Fibroblast of the conjunctiva (primary cell): ENCODE results near the gene VAMP3.

Source experiments
- DNase-seq: peaks from one replicate; pipeline ENCODE4 v3.0.0-alpha.2; 2010; ENCODE audit warnings: low read depth

VAMP3 gene, protein sequence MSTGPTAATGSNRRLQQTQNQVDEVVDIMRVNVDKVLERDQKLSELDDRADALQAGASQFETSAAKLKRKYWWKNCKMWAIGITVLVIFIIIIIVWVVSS

DNA sequence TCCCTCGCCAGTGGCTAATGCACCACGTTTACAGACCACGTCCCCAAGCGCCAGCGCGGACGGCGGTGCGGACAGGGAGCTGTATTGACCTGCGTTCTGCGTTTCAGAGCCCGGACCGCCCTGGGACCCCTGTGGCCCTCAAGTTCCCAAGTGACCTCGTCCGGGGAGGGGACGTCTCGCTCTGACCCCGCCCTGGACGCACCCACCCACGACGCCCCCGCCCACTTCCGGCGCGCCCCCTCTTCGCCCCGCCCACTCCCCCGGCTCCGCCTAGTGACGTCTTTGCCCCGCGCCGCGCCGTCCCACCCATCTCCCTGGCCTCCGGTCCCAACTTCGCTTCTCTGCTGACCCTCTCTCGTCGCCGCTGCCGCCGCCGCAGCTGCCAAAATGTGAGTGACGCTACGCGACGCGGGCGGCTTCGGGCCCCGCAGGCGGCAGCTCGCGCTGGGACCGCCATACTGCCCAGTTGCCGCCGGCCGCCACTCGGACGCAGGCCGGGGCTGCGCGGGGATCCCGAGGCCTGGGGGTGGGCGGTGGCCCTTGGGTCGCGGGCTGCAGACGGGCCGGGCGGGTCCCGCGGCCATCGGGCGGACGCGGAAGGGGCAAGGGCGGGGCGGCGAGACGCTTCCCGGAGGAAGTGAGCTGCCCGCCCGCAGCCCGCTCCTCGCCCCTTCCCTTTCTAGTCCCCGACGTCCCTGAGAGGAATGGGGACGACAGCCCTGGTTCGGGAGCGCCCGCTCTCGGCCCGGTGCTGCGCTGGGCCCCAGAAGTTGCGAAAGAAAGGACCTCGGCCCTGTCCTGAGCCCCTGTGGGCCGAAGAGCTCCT, at the start of gene VAMP3:
TSS of gene VAMP3 (plus strand) at position 300 of the 826 bp plus-strand sequence. CDS start at position 388, 88 bp downstream.
- DNase-seq: peak; percentile 55

DNA sequence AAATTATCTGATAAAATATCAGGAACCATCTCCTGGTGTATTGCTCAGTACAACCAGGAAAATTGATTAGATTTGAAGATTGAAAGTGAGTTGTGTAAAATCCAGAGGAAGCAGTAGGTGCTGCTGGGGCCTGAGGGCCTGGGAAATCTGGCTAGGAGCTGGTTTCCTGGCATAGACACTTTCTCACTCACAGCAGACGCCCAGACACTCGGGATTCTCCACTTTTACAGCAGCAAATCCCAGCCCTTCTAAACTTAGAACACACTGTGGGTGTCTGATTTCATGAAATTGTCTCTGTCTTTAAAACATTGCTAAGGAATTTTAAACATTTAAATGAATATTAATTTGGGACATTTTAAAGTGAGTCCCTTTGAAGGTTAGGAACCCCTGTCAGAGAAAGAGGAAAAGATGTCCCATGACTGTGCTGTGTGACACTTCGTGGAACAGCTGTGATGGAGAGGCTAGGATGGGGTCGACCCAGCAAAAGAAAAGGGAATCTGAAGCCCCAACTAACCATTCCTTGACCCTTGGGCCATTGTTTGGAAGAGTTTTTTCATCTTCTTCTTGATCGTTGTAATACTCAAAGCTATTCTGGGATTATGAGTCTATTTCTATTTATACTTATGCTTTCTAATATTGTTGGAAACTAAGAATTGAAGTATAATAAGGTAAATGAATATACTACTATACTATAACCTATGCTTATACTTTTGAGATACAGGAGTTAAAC, 49.0 kb upstream of the VAMP3 start:
- DNase-seq: no peak

DNA sequence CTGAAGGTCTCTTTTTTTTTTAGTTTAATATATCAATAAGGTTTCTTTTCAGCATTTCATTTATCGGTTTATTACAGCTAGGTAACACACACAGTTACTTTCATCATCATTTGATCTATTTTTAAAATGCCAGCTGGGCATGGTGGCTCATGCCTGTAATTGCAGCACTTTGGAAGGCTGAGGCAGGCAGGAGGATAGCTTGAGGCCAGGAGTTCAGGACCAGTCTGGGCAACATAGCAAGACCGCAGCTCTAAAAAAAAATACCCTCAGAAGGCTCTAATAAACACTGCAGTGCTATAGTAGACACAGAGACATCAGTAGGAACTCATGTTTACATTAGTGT, 48.5 kb upstream of the VAMP3 start:
- DNase-seq: no peak

DNA sequence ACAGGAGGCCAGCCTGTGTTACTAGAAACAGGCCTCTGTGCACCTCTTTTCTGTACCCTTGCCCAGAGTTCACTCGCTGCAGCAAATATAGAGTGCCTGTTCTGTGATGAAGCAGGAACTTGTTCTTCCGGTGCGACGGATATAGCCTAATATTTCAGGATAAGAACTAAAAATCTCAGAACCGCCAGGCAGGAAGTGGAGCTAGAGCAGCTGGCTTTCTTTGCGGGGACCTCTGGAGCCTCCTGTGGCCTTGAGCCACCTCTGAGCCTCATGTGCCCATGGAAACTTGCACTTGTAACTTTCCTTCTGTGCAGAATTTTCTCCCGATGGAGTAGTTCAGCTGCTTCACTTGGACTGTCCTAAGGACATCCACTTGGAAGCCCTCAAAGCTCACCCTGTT, 44.5 kb upstream of the VAMP3 start:
- DNase-seq: no peak

DNA sequence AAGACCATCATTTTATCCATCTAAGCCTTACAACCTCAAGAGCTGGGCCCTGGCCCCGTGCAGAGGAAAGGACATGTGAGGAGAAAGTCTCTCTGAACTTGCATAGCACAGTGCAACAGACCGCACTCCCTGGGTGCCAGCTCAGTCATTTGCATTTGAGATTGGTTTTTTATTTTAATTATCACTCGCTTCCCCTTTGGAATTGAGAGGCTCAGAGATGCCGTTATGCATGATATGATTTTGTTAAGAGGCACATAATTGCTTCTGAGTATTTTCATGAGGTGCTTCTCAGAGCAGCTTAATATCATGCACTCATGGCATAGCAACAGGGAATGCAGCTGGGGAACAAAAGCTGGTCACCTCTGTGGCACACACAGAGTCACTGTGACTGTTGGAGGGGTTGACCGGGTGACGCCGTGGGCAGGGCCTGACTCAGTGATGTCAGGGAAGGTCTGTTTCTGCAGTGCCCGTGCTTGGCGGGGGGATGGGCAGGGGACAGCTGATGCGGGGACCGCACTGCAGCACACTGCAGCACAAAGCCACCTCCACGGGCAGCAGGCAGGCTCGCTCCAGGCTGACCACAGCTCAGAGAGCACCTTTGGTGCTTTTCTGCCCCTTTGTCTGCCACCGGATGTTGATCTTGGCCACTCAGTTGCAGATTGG, 43.2 kb upstream of the VAMP3 start:
- no peak for DNase-seq

DNA sequence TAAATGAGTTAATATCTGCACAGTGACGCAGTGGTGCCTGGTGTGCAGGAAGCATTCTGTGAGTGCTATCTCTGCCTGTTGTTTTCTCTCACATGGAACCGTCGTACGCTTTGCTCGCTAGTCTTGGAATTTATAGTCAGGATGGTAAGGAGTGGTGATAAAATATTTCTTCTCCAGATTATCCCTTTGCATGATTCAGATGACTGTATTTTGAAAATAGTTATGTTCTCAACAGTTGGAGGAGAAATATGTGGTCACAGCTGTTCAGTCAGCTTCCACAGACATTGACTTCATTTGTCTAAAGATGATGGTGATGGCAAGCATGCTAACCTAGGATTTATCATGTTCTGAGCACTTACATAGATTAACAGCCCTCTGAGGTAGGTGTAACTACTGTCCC, 41.3 kb upstream of the VAMP3 start:
- DNase-seq: no peak

DNA sequence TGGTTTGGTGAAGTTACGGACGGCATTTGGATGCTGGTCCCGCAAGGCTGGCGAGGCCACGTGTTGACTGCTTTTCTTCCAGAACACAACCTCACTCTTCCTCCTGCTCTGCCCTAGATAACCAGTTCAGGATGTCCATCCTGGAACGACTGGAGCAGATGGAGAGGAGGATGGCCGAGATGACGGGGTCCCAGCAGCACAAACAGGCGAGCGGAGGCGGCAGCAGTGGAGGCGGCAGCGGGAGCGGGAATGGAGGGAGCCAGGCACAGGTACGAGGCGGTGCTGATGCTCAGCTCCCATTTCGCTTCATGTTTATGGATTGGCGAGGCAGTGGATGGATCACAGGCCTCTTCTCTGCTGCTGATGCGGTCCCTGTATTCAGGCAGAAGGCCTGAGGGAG, 38.8 kb upstream of the VAMP3 start:
- DNase-seq: no peak

DNA sequence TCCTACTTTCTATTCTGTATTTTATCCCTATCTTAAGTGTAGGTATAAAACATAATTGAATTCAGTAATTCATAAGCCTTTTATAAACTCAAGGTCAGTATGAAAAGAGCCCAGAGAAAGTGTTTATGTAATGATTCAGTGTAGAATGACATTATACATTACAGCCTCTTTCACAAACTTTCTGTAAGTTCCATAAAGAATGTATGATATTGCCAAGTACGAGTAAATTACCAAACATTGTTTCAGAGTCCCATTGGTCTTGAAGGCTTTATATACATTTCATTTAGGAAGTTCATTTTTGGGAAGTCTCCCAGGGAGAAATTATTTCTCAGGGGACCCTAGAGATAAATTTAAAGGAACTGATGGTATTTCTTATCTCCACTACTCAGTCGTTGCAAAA, 37.8 kb upstream of the VAMP3 start:
- DNase-seq: no peak

DNA sequence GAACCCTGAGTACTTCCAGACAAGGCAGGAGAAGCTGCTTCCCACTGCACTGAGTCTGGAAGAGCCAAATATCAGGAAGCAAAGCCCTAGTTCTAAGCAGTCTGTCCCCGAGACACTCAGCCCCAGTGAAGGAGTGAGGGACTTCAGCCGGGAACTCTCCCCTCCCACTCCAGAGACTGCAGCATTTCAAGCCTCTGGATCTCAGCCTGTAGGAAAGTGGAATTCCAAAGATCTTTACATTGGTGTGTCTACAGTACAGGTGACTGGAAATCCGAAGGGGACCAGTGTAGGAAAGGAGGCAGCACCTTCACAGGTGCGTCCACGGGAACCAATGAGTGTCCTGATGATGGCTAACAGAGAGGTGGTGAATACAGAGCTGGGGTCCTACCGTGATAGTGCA, 33.1 kb upstream of the VAMP3 start:
- no peak for DNase-seq

DNA sequence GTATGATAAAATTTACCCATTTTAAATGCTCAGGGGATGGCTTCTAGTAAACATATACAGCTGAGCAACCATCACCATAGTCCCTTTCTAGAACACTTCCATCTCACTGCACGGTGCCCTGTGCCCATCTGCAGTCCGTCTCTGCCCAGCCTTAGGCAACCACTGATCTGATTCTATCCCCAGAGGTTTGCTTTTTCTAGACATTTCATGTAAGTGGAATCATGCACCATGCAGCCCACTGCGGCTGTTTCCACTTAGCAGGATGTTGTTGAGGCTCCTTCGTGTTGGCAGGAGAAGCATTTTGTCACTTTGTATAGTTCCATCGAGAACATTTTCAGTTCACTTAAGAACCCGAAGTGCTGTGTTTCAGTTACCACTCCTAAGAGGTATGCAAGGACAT, 27.8 kb upstream of the VAMP3 start:
- peak; percentile 0 for DNase-seq

DNA sequence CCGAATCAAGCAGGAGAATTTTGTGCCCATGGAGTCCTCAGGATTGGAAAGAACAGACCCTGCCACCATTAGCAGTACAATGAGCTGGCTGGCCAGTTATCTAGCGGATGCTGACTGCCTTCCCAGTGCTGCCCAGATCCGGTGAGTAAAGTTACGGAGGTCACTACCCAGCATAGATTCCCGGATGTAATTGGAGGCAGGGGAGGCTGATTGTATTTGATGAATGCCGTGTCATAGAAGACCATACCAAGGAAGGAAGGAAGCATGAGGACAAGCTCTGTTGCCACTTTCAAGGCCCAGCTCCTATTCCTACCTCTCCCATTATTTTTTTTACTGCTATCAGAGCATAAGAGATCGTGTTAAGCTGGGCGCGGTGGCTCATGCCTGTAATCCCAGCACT, 26.2 kb upstream of the VAMP3 start:
- no peak for DNase-seq

DNA sequence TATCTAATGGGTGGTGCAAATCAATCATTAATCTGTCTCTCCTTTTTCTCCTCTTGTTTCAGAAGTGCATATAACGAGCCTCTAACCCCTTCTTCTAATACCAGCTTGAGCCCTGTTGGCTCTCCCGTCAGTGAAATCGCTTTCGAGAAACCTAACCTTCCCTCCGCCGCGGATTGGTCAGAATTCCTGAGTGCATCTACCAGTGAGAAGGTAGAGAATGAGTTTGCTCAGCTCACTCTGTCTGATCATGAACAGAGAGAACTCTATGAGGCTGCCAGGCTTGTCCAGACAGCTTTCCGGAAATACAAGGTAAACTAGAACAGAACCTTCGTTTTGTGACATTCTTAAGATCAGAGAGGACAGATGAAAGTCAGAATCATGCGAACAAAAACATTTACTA, 25.3 kb upstream of the VAMP3 start:
- no peak for DNase-seq

DNA sequence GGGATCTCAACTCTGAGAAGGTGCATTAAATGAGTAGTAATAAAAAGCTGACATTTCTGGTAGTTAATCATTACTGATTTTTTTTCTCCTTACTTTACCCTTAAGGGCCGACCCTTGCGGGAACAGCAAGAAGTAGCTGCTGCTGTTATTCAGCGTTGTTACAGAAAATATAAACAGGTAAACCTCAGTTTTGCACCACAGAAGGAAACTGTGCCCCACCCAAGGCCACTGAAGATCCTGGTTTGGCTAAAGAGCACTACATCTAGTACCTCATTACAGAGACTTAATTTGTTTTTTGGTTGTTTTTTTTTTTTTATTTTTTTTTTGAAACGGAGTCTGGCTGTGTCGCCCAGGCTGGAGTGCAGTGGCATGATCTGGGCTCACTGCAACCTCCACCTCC, 23.5 kb upstream of the VAMP3 start:
- no peak for DNase-seq

DNA sequence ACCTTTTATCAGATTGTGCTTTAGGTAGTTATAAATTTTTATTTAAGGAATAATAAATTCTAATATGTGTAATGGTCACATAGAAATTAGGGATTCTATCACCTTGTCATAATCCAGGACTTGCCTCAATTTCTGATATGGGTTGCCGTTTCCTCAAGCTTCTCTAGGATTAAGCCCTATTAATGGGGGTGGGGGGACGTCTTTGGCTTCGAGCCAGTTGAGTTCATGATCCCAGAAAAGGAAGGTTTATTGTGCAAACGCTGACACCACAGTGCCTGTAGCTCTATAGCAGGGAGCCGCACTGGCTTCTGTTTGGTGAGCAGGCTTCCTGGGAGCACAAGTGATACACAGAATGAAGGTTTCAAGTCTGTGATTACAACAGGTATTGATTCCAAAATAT, 22.0 kb upstream of the VAMP3 start:
- no peak for DNase-seq

DNA sequence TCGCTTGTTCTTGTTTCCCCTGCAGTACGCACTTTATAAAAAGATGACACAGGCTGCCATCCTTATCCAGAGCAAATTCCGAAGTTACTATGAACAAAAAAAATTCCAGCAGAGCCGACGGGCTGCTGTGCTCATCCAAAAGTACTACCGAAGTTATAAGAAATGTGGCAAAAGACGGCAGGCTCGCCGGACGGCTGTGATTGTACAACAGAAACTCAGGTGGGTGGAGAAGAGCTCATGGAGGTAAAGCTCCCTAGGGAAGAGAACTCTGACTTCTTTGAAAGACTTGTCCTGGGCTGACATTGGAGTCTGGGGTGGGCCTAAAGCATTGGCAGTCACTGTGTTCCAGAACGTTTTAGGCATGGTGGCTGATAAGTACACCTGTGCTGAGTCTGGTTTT, 19.9 kb upstream of the VAMP3 start:
- no peak for DNase-seq

DNA sequence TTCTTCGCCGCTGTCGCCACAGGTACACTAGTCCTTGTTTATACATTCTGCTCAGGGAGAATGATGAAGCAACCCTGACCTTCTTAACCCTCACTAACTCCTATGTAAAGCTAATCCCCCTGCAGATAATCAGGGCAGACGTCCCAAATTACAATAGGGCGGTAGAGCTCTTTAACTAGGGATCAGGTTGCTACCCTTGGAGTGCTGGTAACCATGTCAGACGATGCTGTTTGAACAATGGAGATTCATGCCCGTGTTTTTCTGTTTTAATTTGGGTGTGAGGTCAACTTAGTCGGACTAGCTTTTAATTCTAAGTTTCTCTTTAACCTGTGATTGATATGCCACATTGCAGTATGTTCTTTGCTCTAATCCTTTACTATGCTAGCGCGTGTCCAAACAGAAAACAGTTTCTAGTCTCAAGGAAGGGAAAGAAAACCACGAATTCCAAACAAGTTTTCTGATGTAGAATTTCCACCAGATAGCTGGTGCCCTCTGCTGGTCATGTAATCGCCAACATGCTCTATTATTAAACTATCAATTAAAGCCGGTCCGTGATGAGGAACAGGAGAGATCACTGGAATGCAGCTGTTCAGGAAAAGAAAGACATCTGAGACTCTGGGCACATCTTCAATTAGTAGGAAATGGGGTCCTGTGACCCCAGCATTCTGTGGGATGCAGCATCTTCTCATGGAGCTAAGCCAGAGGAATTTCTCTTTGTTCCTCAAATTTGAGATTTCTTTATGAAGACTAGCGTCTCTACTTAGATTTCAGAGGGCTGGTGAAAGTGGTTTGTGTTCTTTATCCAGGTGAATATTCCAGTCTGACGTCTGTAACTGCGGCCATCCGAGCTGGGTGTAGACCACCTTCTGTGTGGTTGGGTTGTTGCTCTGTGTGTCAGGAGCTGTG, 18.3 kb upstream of the VAMP3 start:
- DNase-seq: peak; percentile 56

DNA sequence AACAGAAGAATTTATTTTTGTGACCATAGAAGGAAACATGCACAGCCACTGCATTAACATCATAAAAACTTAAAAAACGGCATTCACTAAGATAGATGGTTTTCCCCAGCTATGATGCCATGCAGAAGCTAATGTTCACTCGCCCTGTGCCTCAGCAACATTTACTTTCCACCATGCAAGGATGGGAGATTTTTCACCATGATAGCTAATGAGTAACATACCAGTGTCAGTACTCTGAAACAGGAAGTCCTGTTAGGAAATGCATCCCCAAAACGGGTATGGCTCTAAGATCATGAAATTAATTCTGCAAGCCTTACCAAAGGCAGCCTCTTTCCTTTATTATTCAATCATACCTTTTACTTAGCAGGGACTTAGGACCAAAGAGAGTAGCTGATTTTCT, 17.5 kb upstream of the VAMP3 start:
- DNase-seq: no peak

DNA sequence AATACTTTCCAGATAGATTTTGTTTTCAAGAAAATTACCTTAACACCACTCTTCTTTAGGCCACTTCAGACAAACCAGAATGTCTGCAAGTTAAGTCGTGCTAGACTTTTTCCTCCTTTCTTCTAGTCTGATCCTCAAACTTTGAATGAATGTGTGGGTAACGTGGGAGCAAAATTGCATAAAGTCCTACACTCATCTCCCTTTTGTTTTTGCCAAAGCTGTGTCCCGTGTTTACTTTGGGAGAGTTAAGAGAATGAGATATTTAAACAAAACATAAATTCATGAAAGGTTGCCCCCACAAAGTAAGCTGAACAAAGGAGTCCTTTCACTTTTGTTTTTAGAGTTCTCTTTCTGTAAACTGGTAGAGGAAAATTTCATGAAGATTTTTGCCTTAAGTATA, 16.9 kb upstream of the VAMP3 start:
- DNase-seq: no peak

DNA sequence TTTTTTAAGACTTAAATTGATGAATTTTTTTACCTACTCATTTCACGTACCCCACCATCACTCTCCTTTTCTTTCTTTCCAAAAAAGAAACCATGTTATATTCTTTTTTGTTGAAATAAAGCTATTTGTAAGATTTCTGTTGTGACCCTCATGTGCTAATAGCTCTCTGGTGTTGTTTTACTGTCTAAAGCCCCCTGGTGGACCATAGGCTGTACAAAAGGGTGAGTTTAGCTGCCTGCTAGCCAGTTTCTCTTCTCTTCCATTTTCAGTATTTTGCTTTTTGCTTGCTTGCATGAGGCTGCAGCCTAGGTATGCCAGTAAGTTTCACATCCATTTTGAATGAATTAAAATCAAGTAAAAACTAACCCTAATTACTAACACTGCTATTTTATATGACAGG, 15.6 kb upstream of the VAMP3 start:
- DNase-seq: no peak

DNA sequence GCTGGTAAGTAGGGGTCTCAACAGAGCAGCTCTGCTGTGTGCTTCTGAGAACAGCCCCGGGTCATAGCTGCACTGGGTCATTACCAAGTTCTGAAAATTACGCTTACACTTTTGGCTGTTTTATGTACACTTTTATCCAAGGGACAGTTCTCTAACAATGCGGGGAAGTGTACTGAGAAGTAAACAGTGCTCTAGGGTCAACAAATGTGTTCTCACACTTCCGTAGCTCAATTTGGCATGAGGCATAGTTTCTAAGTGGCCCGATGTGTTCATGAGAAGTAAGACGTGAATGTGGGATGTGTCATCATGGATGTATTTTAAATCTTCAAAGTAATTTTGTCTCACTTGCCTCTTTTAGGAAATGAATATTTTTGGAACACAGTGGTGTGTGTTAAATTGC, 10.9 kb upstream of the VAMP3 start:
- no peak for DNase-seq

DNA sequence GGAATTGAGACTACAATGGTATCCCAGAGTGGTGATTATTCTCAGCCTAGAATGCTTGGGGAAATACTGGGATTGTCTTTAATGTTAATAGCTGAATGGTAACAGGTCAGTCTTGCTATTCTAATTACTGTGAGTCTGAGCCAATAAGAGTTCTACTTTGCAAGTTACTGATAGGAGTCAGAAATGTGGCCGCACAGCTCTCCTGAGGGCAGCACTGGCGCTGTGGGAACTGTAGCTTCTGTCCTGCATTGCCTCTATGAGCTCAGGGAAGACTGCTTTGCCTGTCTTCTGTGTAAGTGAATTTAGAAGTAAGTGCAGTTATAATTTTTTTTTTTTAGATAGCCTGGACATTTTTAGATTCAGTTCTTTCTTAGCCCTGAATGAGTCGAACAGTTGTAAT, 10.0 kb upstream of the VAMP3 start:
- DNase-seq: no peak

DNA sequence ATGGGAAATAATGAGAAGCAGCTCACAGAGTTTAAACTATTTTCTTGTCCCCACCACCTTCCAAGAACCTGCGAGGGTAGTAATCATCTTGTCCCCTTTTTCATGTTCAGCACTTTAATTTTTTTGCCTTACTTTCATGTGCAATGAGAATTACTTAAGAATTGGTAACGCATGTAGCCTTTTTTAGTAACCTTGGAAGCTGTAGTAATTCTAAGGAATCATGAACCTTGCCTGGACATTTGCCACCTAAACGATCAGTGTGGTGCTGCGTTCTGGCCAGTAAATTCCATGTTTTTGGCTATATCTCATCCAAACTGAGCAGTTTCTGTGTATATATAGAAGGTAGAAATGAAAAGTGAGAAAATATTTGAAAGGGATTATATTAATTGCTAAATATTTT, 3.9 kb upstream of the VAMP3 start:
- no peak for DNase-seq
